Endothelial cell of umbilical vein (primary cell): ENCODE measurements around the gene PDLIM4. TPM values are rescaled to one million over a fixed set of nuclear protein-coding genes. Genes with fewer than 3 reads are reported as not detected.

Experiments used
- BruUV-seq: library from RNA; stranded (reverse); fragments of 400-500 nt; replicated peaks from 2 replicates; lab custom pipeline; 2021; lab: Mats Ljungman, UMichigan
- CTCF ChIA-PET: fragments of 300-600, 350-600 bp; sonication (Branson Sonifier 250); formaldehyde crosslinking; loops from one replicate; lab custom pipeline; 2021; ENCODE audit warnings: antibody characterized with exemption, inconsistent platforms; lab: Charles Lee
- POLR2A ChIA-PET: fragments of 300-600, 350-600 bp; sonication (Branson Sonifier 250); formaldehyde crosslinking; loops from one replicate; lab custom pipeline; 2021; ENCODE audit warnings: antibody characterized with exemption, inconsistent platforms; lab: Charles Lee
- DNase-seq: peaks from one replicate; pipeline ENCODE4 v3.0.0-alpha.2; 2011; ENCODE audit warnings: low read depth, low spot score
- FAIRE-seq: peaks from 2 replicates; lab custom pipeline; 2011; peaks lifted over from hg19 to GRCh38; lab: Jason Lieb, UNC
- H2AFZ ChIP-seq: 2 replicates; pipeline ENCODE4 v1.6.0; 2012; ENCODE audit warnings: low read depth, low read length, control low read depth, inconsistent platforms
- H3K27ac ChIP-seq: 2 replicates; pipeline ENCODE4 v1.5.1; 2011; ENCODE audit warnings: low read depth, mild to moderate bottlenecking, control low read depth, low read length, moderate library complexity; ENCODE audit not compliant: insufficient read depth
- H3K27me3 ChIP-seq, 2 experiments: 2 replicates each; pipeline versions ENCODE4 v1.6.0 to v1.6.1; 2011; ENCODE audit warnings: low read length in 2 of 2, mixed read lengths in 1 of 2; ENCODE audit not compliant: control insufficient read depth in 2 of 2, insufficient read depth in 2 of 2
- H3K36me3 ChIP-seq, 2 experiments: 2 replicates in 1 of 2; 3 replicates in 1 of 2; pipeline ENCODE4 v1.5.1; 2011; ENCODE audit warnings: low read length in 2 of 2, mild to moderate bottlenecking in 1 of 2, moderate library complexity in 1 of 2; ENCODE audit not compliant: control insufficient read depth in 2 of 2, insufficient read depth in 2 of 2; ENCODE audit errors: extremely low read depth in 1 of 2
- H3K4me1 ChIP-seq: 3 replicates; pipeline ENCODE4 v1.5.1; 2011; ENCODE audit warnings: mild to moderate bottlenecking, low read length; ENCODE audit not compliant: control insufficient read depth, insufficient read depth; ENCODE audit errors: extremely low read depth
- H3K4me2 ChIP-seq: 2 replicates; pipeline ENCODE4 v1.6.1; 2011; ENCODE audit warnings: low read length, control low read depth, mixed read lengths; ENCODE audit not compliant: insufficient read depth
- H3K4me3 ChIP-seq, 3 experiments: fragments of 200-600 bp in 1 of 3; sonication (generic), shearing (Covaris generic) in 1 of 3; replicated peaks in 1 of 3; 2 replicates each; pipeline ENCODE4 v1.5.1; 2011 to 2016; ENCODE audit warnings: control low read depth in 3 of 3, low read length in 3 of 3, mild to moderate bottlenecking in 2 of 3, inconsistent platforms in 1 of 3, low read depth in 1 of 3, moderate library complexity in 1 of 3; ENCODE audit not compliant: insufficient read depth in 1 of 3
- H3K79me2 ChIP-seq: 2 replicates; pipeline ENCODE4 v1.6.0; 2012; ENCODE audit warnings: low read length, inconsistent platforms; ENCODE audit not compliant: control insufficient read depth, insufficient read depth
- H3K9ac ChIP-seq: replicated peaks from 2 replicates; pipeline ENCODE3; 2011; ENCODE audit warnings: low read length, control low read depth; ENCODE audit not compliant: insufficient read depth; ENCODE audit errors: extremely low read depth
- H3K9me1 ChIP-seq: replicated peaks from 3 replicates; pipeline ENCODE4 v1.6.0; 2011; ENCODE audit warnings: mild to moderate bottlenecking, low read length; ENCODE audit not compliant: control insufficient read depth, insufficient read depth; ENCODE audit errors: extremely low read depth
- H3K9me3 ChIP-seq: replicated peaks from 2 replicates; pipeline ENCODE4 v1.5.1; 2012; ENCODE audit warnings: low read length, inconsistent platforms; ENCODE audit not compliant: control insufficient read depth, insufficient read depth
- H4K20me1 ChIP-seq: replicated peaks from 2 replicates; pipeline ENCODE3; 2011; ENCODE audit warnings: mild to moderate bottlenecking, low read length; ENCODE audit not compliant: control insufficient read depth, insufficient read depth; ENCODE audit errors: extremely low read depth
- EZH2 ChIP-seq: IDR thresholded peaks from 2 replicates; pipeline ENCODE4 v1.6.1; 2012; ENCODE audit warnings: borderline replicate concordance, low read depth, mild to moderate bottlenecking, moderate library complexity, low read length, inconsistent platforms; ENCODE audit not compliant: severe bottlenecking
- FOS ChIP-seq: IDR thresholded peaks from 2 replicates; pipeline ENCODE4 v1.6.1; 2011; ENCODE audit warnings: mild to moderate bottlenecking, low read length, moderate library complexity, borderline replicate concordance; ENCODE audit not compliant: insufficient read depth
- GATA2 ChIP-seq: IDR thresholded peaks from 2 replicates; pipeline ENCODE4 v1.7.0; 2011; ENCODE audit warnings: low read depth, mild to moderate bottlenecking, moderate library complexity, mixed read lengths, low read length; ENCODE audit not compliant: insufficient read length, insufficient read depth
- JUN ChIP-seq: IDR thresholded peaks from 2 replicates; pipeline ENCODE4 v1.6.1; 2011; ENCODE audit warnings: borderline replicate concordance, low read depth; ENCODE audit not compliant: insufficient read length, insufficient read depth
- MAX ChIP-seq: IDR thresholded peaks from 2 replicates; pipeline ENCODE4 v1.6.1; 2011; ENCODE audit not compliant: insufficient read depth, insufficient read length
- MYC ChIP-seq: IDR thresholded peaks from one replicate; pipeline ENCODE4 v1.6.1; 2011; ENCODE audit warnings: mild to moderate bottlenecking, low read depth, low read length
- POLR2A ChIP-seq: IDR thresholded peaks from 2 replicates; pipeline ENCODE4 v1.6.1; 2012; ENCODE audit warnings: low read depth, mild to moderate bottlenecking, control low read depth, low read length
- POLR2AphosphoS5 ChIP-seq: IDR thresholded peaks from 2 replicates; pipeline ENCODE4 v1.6.1; 2012; ENCODE audit warnings: low read depth, mild to moderate bottlenecking, control low read depth, low read length, moderate library complexity; ENCODE audit not compliant: insufficient read depth
- dilution Hi-C: fragments of 300-500 bp; cut with MboI; formaldehyde crosslinking; loops from one replicate; pipeline ENCODE4 v1.15.0; 2019; ENCODE audit warnings: low sequenced_read_pairs; ENCODE audit not compliant: extremely low pct_ligation_motif_present
- intact Hi-C: fragments of 100-400 bp; cut with micrococcal nuclease; formaldehyde crosslinking; loops from one replicate; pipeline ENCODE4 v1.10.0; 2022
- polyA plus RNA-seq, 4 experiments: library from polyadenylated mRNA; depleted of rRNA in 3 of 4; stranded (reverse) in 3 of 4; unstranded in 1 of 4; fragments of >200 nt; gene quantifications; 2 replicates each; pipeline versions ENCODE4 v1.2.1 to v1.2.3, GENCODE V29; 2011 to 2012; ENCODE audit warnings: missing spikeins in 1 of 4
- total RNA-seq: library from RNA; stranded (reverse); gene quantifications from 2 replicates; pipeline ENCODE4 v1.2.3, GENCODE V29; 2021
- TF ChIP-seq, protein P1 (sequence below), 2 donors: IDR thresholded peaks; 1 replicate in 1 of 2; 2 replicates in 1 of 2; pipeline ENCODE4 v1.5.1; 2011; ENCODE audit warnings: low read length in 2 of 2, mild to moderate bottlenecking in 2 of 2, moderate library complexity in 2 of 2, control low read depth in 1 of 2, inconsistent platforms in 1 of 2, low read depth in 1 of 2; ENCODE audit not compliant: insufficient read depth in 1 of 2; ENCODE audit errors: extremely low read depth in 1 of 2

PDLIM4 gene
- total and polyA plus RNA-seq, 2 donors (not counting 3 experiments of a cell fraction or from before 2014, with no cell fraction given): 65.7 to 112 TPM

DNA sequence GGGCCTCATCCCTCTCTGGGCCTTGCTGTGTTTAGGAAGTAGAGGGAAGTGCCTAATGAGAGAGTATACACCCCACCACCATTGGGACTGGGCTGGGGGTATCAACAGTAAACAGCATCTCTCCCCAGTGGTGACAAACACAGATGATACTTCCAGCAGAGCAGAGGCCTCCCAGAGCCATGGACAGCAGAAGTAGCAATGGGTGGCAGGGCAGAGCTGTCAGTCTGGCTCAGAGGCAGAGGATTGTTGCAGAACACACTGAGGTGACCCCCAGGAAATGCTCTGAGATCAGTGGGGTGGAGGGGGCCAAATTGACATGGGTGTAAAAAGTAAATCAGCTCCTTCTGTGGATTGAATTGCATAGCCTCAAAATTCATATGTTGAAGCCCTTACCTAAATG lies 17.7 kb upstream of the PDLIM4 start:
- TF ChIP-seq POLR2A: no peak
- TF ChIP-seq JUN: no peak
- no peak for TF ChIP-seq MAX
- TF ChIP-seq POLR2AphosphoS5: no peak
- no peak for TF ChIP-seq EZH2
- FAIRE-seq (no peak), DNase-seq (no peak)
- intact Hi-C loops (loop anchor here (5.0 kb wide), 1 partner anchor 33 kb away; no protein-coding TSS in a partner anchor), dilution Hi-C loops (no loop called here)
- Histone ChIP-seq H3K36me3 (no peaks in the 10 kb centered on the region), H3K4me2 (no peak overlapping the region), H3K4me3 (no peak overlapping the region), H3K9me1 (no peaks in the 10 kb centered on the region), H3K9me3 (no peaks in the 10 kb centered on the region), H4K20me1 (no peaks in the 10 kb centered on the region), H3K4me1 (no peaks in the 10 kb centered on the region), H3K27ac (no peak overlapping the region), H3K27me3 (no peaks in the 10 kb centered on the region), H2AFZ (no peak overlapping the region), H3K9ac (no peak overlapping the region), H3K79me2 (no peaks in the 10 kb centered on the region)
- ChIA-PET CTCF (interaction anchor here (1.2 kb wide), 1 partner anchor 14 kb away, joined by 3 read pairs; no protein-coding TSS in a partner anchor), POLR2A (no interaction called here)
- BruUV-seq: no TSS peak

DNA sequence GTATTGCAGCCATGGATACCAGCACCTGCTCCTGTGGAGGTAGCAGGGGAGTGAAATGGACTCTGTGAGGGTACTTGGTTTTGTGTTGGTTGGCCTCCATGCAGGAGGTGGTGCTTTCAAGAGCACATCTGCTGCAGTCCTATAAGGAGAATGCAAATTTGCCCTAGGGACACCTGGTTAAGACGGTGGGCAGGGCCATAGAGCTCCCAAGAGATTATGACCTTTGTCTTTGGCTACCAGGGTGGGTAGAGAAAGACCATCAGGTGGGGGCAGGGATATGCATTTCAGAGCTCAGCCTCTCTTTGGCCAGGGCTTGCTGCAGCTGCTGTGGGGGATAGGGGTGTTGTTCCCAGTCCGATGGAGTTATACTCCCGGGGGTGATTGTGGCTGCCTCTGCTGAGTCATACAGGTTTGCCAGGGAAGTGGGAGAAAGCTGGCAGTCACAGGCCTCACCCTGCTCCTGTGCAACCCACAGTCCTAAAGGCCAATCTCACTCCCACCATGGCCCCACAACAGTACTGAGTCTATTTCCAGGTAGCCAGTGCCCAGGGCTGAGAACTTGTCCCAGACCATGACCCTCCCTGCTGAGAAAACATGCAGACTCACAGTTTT lies 14.0 kb upstream of the PDLIM4 start:
- no peak overlapping the region for H3K27ac ChIP-seq
- no peaks in the 10 kb centered on the region for H4K20me1 ChIP-seq
- H3K9ac ChIP-seq: no peak overlapping the region
- H2AFZ ChIP-seq: no peak overlapping the region
- H3K4me2 ChIP-seq: no peak overlapping the region
- H3K27me3 ChIP-seq: no peaks in the 10 kb centered on the region
- H3K9me1 ChIP-seq: no peaks in the 10 kb centered on the region
- no peaks in the 10 kb centered on the region for H3K4me1 ChIP-seq
- ChIA-PET POLR2A (no interaction called here), CTCF (no interaction called here)
- intact Hi-C loops: no loop called here
- H3K36me3 ChIP-seq: no peaks in the 10 kb centered on the region
- dilution Hi-C loops: no loop called here
- no peak overlapping the region for H3K4me3 ChIP-seq
- FAIRE-seq: no peak
- no peaks in the 10 kb centered on the region for H3K9me3 ChIP-seq
- DNase-seq: no peak
- no peaks in the 10 kb centered on the region for H3K79me2 ChIP-seq
- TF ChIP-seq GATA2: no peak
- no peak for TF ChIP-seq MAX
- no peak for TF ChIP-seq POLR2AphosphoS5
- TF ChIP-seq JUN: no peak
- TF ChIP-seq, protein P1, sequence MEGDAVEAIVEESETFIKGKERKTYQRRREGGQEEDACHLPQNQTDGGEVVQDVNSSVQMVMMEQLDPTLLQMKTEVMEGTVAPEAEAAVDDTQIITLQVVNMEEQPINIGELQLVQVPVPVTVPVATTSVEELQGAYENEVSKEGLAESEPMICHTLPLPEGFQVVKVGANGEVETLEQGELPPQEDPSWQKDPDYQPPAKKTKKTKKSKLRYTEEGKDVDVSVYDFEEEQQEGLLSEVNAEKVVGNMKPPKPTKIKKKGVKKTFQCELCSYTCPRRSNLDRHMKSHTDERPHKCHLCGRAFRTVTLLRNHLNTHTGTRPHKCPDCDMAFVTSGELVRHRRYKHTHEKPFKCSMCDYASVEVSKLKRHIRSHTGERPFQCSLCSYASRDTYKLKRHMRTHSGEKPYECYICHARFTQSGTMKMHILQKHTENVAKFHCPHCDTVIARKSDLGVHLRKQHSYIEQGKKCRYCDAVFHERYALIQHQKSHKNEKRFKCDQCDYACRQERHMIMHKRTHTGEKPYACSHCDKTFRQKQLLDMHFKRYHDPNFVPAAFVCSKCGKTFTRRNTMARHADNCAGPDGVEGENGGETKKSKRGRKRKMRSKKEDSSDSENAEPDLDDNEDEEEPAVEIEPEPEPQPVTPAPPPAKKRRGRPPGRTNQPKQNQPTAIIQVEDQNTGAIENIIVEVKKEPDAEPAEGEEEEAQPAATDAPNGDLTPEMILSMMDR (IDR thresholded peaks at IDR 0.05; ENCODE audit: extremely low read depth in 1 of 2, insufficient read depth in 1 of 2, low read depth in 1 of 2, low read length in 2 of 2): no peak
- TF ChIP-seq FOS: no peak
- no peak for TF ChIP-seq EZH2
- TF ChIP-seq POLR2A: no peak
- TF ChIP-seq MYC: no peak
- BruUV-seq: no TSS peak
